BJ (cell line): ENCODE measurements around the gene SNRPD3. TPM values are rescaled to one million over a fixed set of nuclear protein-coding genes. Genes with fewer than 3 reads are reported as not detected.

Experiments
- CTCF ChIA-PET: fragments of 350-600 bp; formaldehyde crosslinking; extraction: SDS; loops from one replicate; lab custom pipeline; 2021; ENCODE audit warnings: antibody characterized with exemption, inconsistent platforms; lab: Yijun Ruan, JAX
- POLR2A ChIA-PET: fragments of 300-600 bp; sonication (Branson Sonifier 250); formaldehyde crosslinking; extraction: SDS; loops from one replicate; lab custom pipeline; 2021; ENCODE audit warnings: antibody characterized with exemption; lab: Charles Lee
- DNase-seq: peaks from one replicate; pipeline ENCODE4 v3.0.0-alpha.2; 2011; ENCODE audit warnings: low read depth
- H3K27me3 ChIP-seq: 2 replicates; pipeline ENCODE4 v1.6.0; 2011; ENCODE audit warnings: low read length; ENCODE audit not compliant: control insufficient read depth, insufficient read depth
- H3K36me3 ChIP-seq: 2 replicates; pipeline ENCODE4 v1.5.1; 2011; ENCODE audit warnings: low read length; ENCODE audit not compliant: control insufficient read depth, insufficient read depth
- H3K4me3 ChIP-seq: 2 replicates; pipeline ENCODE4 v1.5.1; 2011; ENCODE audit warnings: low read depth, mild to moderate bottlenecking, control low read depth, low read length
- polyA plus RNA-seq: library from polyadenylated mRNA; depleted of rRNA; stranded (reverse); fragments of >200 nt; gene quantifications from 2 replicates; pipeline ENCODE4 v1.2.3, GENCODE V29; 2011
- TF ChIP-seq, protein P1 (sequence below): IDR thresholded peaks from 2 replicates; pipeline ENCODE4 v1.5.1; 2011; ENCODE audit warnings: low read depth, mild to moderate bottlenecking, control low read depth, inconsistent platforms, low read length, moderate library complexity; ENCODE audit not compliant: insufficient read depth

Gene SNRPD3
- polyA plus RNA-seq, 1 experiment, result 168 TPM

DNA sequence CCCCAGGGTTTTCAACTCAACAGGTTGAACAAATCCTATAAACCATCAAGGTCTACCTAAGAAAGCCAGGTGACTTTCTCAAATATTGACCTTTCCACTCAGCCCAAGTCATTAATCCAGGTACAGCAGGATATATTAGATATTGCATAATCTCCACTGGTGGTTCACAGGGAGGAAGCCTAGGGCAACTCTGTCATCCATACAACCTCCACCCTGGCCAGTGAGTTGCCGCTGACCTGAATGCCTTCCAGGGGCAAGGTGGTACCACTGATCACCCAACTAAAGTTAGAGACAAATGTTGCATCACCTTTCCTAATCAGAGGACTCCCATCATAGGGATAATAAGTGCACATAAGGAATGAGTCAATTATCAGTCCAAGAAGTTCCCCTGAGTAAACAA lies 23.7 kb upstream of the SNRPD3 start:
- TF ChIP-seq, protein P1, sequence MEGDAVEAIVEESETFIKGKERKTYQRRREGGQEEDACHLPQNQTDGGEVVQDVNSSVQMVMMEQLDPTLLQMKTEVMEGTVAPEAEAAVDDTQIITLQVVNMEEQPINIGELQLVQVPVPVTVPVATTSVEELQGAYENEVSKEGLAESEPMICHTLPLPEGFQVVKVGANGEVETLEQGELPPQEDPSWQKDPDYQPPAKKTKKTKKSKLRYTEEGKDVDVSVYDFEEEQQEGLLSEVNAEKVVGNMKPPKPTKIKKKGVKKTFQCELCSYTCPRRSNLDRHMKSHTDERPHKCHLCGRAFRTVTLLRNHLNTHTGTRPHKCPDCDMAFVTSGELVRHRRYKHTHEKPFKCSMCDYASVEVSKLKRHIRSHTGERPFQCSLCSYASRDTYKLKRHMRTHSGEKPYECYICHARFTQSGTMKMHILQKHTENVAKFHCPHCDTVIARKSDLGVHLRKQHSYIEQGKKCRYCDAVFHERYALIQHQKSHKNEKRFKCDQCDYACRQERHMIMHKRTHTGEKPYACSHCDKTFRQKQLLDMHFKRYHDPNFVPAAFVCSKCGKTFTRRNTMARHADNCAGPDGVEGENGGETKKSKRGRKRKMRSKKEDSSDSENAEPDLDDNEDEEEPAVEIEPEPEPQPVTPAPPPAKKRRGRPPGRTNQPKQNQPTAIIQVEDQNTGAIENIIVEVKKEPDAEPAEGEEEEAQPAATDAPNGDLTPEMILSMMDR, result no peak
- no peak for DNase-seq
- Histone ChIP-seq H3K4me3 (no peak overlapping the region), H3K36me3 (no peaks in the 10 kb centered on the region), H3K27me3 (no peaks in the 10 kb centered on the region; the same call in 1 of the 2 replicates)
- ChIA-PET CTCF (interaction anchor here (0.7 kb wide), 1 partner anchor 156 kb away, joined by 3 read pairs; no protein-coding TSS in a partner anchor), POLR2A (no interaction called here)

DNA sequence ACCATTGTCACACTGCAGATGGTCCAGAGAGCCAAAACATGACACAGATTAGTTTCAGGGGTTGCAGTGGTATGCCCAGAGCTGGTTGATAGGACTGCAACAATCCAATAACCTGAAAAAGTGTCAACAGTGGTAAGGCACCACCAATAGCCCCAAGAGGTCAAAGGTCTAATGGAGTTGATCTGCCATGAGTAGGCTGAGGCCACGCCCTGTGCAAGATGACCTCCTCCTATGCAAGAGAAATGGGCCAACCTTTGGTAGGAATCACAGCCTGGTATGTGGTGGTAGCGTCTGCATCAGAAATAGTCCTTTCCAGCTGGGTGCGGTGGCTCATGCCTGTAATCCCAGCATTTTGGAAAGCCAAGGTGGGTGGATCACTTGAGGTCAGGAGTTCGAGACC lies 20.5 kb upstream of the SNRPD3 start:
- no peaks in the 10 kb centered on the region; the same call in 1 of the 2 replicates for H3K27me3 ChIP-seq
- peaks cover 5% of the 10 kb centered on the region for H3K36me3 ChIP-seq
- TF ChIP-seq, protein P1, result no peak
- no peak for DNase-seq
- H3K4me3 ChIP-seq, result no peak overlapping the region
- POLR2A ChIA-PET, result no interaction called here
- CTCF ChIA-PET, result interaction anchor here (0.9 kb wide), 1 partner anchor 19 kb away, joined by 3 read pairs; no protein-coding TSS in a partner anchor

DNA sequence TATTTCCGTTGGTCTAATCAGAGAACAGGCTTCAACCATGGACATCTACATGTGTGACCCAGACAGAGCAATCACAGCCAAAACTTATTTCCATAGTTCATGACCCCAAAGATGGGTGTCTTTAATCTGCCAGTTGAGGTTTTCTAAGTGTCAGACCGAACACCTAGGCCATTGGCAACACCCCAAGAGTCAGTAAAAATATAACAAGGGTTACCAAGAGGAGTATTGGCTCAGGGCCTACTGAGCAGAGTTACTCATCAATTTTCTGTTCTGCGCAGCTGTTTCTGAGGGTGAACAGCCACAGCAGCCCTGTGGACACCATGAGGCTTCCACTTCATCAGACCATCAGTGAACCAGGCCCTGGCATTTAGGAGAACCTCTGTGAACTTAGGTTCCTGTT lies 19.7 kb upstream of the SNRPD3 start:
- POLR2A ChIA-PET, result no interaction called here
- no peaks in the 10 kb centered on the region for H3K27me3 ChIP-seq
- CTCF ChIA-PET, result interaction anchor here (0.9 to 1.4 kb wide), 2 partner anchors 9 to 18 kb away, joined by 3 to 8 read pairs; no protein-coding TSS in a partner anchor
- TF ChIP-seq, protein P1, result no peak
- peaks cover 8% of the 10 kb centered on the region for H3K36me3 ChIP-seq
- H3K4me3 ChIP-seq, result no peak overlapping the region
- DNase-seq, result no peak

DNA sequence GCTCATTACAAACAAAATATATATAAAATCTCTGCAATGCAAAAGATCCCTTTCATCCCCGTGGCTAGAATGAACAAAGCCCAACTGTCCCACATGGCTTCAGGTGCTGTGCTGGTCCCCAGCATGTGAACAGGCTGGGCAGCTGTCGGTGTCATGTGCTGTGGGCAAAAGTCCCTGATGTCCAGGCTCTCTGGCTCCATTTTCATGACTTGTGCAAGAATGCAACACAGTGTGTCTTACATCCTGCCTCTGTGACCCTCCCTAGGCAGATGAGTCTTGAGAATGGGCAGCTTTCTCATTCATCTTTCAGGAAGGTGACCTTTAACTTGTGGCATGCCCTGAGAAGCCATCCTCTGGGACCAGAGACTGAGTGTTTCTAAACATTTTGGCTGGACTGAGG lies 15.3 kb upstream of the SNRPD3 start:
- no peaks in the 10 kb centered on the region for H3K27me3 ChIP-seq
- peaks cover 38% of the 10 kb centered on the region for H3K36me3 ChIP-seq
- no peak overlapping the region for H3K4me3 ChIP-seq
- TF ChIP-seq, protein P1, result no peak
- ChIA-PET CTCF (interaction anchor here (2.4 kb wide), 1 partner anchor 14 kb away, joined by 7 read pairs; no protein-coding TSS in a partner anchor), POLR2A (no interaction called here)
- DNase-seq, result no peak

DNA sequence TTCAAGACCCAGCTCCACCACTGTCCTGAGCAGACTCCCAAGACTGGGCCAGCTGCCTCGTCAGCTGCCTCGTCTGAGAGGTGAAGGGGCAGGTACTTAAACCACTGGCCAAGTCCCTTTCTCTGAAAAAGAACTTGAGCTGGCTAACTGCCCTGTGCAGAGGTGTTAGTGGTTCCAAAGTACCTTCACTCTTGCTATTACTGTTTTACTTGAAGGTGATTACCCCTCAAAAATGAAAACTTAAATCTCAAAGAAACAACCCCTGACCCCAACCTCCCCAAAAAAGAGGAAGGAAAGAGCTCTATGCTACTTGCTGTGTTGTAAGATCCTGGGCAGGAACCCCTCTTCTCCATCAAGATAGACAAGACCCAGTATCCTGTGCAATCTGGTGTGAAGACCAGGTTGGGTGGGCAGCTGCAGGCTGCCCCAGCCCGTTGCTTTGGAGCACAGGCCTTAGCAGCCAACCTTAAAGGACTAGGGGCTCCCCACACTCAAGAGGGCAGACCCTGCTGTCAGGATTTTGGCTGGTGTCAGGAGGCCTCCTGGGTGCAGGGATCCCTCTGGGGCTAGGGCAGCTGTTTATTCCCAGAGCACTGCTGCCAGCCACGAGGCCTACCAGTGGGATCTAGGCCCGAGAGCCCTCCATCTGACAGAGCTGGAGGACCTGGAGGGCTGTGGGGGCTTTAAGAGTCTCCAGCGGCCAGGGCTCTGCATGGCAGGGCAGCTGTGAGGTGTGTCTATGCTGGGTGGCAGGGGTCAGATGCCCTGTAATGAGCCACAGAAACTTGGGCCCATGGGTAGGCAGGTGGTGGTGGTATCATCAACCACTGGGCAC lies 13.9 kb upstream of the SNRPD3 start:
- no peak for DNase-seq
- POLR2A ChIA-PET, result interaction anchor here (0.6 kb wide), 1 partner anchor 805 kb away, joined by 8 read pairs; no protein-coding TSS in a partner anchor
- no peak overlapping the region for H3K4me3 ChIP-seq
- TF ChIP-seq, protein P1, result no peak
- CTCF ChIA-PET, result interaction anchor here (1.3 to 2.4 kb wide), 2 partner anchors 16 to 19 kb away, joined by 5 to 7 read pairs; no protein-coding TSS in a partner anchor
- H3K36me3 ChIP-seq, result peaks cover 46% of the 10 kb centered on the region
- no peaks in the 10 kb centered on the region for H3K27me3 ChIP-seq
